KMS-11 (cell line): ENCODE results near the gene UBIAD1.

Experiments used
- H2AFZ ChIP-seq: fragments of 200-600 bp; sonication (generic); 2 replicates; pipeline ENCODE4 v1.6.1; 2016; ENCODE audit warnings: antibody characterized with exemption, mixed run types, low read depth
- H3K27ac ChIP-seq: fragments of 200-600 bp; sonication (generic); 2 replicates; pipeline ENCODE4 v1.6.1; 2016; ENCODE audit warnings: mild to moderate bottlenecking, mixed run types
- H3K27me3 ChIP-seq: fragments of 200-600 bp; sonication (generic); 2 replicates; pipeline ENCODE4 v1.6.1; 2017; ENCODE audit warnings: mild to moderate bottlenecking, low read depth, mixed run types, moderate library complexity; ENCODE audit not compliant: insufficient read depth
- H3K36me3 ChIP-seq: fragments of 200-600 bp; sonication (generic); 2 replicates; pipeline ENCODE4 v1.6.1; 2017; ENCODE audit warnings: mild to moderate bottlenecking, mixed run types; ENCODE audit not compliant: insufficient read depth
- H3K4me1 ChIP-seq: fragments of 200-600 bp; sonication (generic); 2 replicates; pipeline ENCODE4 v1.6.1; 2016; ENCODE audit warnings: mild to moderate bottlenecking, low read depth, mixed run types; ENCODE audit not compliant: poor library complexity, severe bottlenecking
- H3K4me2 ChIP-seq: fragments of 200-600 bp; sonication (generic); 2 replicates; pipeline ENCODE4 v1.7.0; 2016; ENCODE audit warnings: mild to moderate bottlenecking, mixed run types
- H3K4me3 ChIP-seq: fragments of 200-600 bp; sonication (generic); IDR thresholded peaks from 2 replicates; pipeline ENCODE4 v1.6.1; 2017; ENCODE audit warnings: low read depth, low read length, mixed read lengths; ENCODE audit not compliant: insufficient read depth
- H3K79me2 ChIP-seq: fragments of 200-600 bp; sonication (generic); 2 replicates; pipeline ENCODE4 v1.6.1; 2016; ENCODE audit warnings: low read depth, mixed run types; ENCODE audit not compliant: insufficient read depth
- H3K9ac ChIP-seq: fragments of 200-600 bp; sonication (generic); 2 replicates; pipeline ENCODE4 v1.6.1; 2016; ENCODE audit warnings: mild to moderate bottlenecking, mixed run types
- H4K20me1 ChIP-seq: fragments of 200-600 bp; sonication (generic); 2 replicates; pipeline ENCODE4 v1.6.1; 2016; ENCODE audit warnings: mild to moderate bottlenecking, mixed run types; ENCODE audit not compliant: insufficient read depth
- CTCF ChIP-seq: fragments of 200-600 bp; sonication (generic); conservative IDR thresholded peaks from 2 replicates; pipeline ENCODE4 v1.6.1; 2017; ENCODE audit warnings: low read depth, mild to moderate bottlenecking, antibody characterized with exemption, low read length, moderate library complexity, mixed read lengths

UBIAD1 gene

DNA sequence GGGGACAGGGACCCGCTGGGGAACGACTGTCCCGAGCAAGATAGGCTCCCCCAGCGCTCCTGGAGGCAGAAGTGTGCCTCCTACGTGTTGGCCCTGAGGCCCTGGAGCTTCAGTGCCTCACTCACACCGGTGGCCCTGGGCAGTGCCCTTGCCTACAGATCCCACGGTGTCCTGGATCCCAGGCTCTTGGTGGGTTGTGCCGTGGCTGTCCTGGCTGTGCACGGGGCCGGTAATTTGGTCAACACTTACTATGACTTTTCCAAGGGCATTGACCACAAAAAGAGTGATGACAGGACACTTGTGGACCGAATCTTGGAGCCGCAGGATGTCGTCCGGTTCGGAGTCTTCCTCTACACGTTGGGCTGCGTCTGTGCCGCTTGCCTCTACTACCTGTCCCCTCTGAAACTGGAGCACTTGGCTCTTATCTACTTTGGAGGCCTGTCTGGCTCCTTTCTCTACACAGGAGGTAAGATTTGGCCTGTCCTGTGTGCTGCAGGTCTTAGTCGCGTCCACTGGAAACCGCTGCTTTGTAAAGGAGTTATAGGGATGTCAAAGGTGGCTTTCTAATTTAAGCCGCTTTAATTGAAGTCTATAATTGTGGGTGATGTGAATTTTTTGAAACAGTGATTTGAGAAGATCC, 717 bp downstream of the UBIAD1 start:
- peaks cover 35% of the 10 kb centered on the region for H3K79me2 ChIP-seq
- H3K27ac ChIP-seq = peak overlapping the region; percentile 81
- peak overlapping the region; percentile 66 for H3K4me3 ChIP-seq
- H3K36me3 ChIP-seq = no peaks in the 10 kb centered on the region; the same call in 1 of the 2 replicates
- no peaks in the 10 kb centered on the region; the same call in 1 of the 2 replicates for H3K27me3 ChIP-seq
- peak overlapping the region; percentile 94 for H3K4me2 ChIP-seq
- H4K20me1 ChIP-seq = no peaks in the 10 kb centered on the region
- H3K4me1 ChIP-seq = peaks cover 20% of the 10 kb centered on the region
- peak overlapping the region; percentile 94 for H3K9ac ChIP-seq
- H2AFZ ChIP-seq = peak overlapping the region; percentile 56
- TF ChIP-seq CTCF = no peak

DNA sequence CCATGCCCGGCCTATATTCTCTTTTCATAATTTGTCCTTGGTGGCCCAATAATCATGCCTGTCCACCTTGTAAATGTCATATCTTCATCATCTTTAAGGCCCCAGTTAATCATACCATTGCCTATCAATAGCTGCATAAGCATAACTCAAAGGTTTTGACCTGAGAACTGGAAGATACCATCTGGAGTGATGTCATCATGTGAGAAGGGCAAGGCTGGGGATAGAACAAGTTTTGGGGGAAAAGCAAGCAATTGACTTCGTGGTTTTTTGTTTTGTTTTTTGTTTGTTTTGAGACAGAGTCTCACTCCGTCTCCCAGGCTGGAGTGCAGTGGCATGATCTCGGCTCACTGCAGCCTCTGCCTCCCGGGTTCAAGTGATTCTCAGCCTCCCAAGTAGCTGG, 6.2 kb downstream of the UBIAD1 start:
- Histone ChIP-seq H3K4me2 (no peak overlapping the region), H3K36me3 (no peaks in the 10 kb centered on the region; the same call in 1 of the 2 replicates), H4K20me1 (no peaks in the 10 kb centered on the region), H3K79me2 (peaks cover 40% of the 10 kb centered on the region), H2AFZ (no peak overlapping the region), H3K4me3 (no peak overlapping the region), H3K9ac (no peak overlapping the region), H3K27me3 (no peaks in the 10 kb centered on the region), H3K27ac (no peak overlapping the region), H3K4me1 (peaks cover 20% of the 10 kb centered on the region)
- TF ChIP-seq CTCF = no peak

DNA sequence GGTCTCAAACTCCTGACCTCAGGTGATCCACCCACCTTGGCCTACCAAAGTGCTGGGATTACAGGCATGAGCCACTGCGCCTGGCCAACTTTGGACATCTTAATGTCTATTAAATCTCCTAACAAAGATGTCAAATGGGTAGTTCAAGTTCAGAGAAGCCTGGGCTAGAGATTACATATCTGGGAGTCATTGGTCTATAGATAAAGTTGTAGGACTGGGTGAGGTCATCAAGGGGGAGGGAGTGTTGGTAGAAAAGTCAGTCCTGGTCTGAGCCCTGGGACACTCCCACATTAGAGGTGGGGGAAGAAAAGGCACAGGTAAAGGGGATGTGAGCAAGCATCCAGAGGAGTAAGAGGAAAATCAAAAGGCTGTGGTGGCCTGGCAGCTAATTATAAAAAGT, 6.6 kb downstream of the UBIAD1 start:
- Histone ChIP-seq H3K9ac (no peak overlapping the region), H2AFZ (no peak overlapping the region), H3K79me2 (peaks cover 35% of the 10 kb centered on the region), H3K4me2 (no peak overlapping the region), H3K4me3 (no peak overlapping the region), H4K20me1 (no peaks in the 10 kb centered on the region), H3K27ac (no peak overlapping the region), H3K36me3 (no peaks in the 10 kb centered on the region; the same call in 1 of the 2 replicates), H3K4me1 (peaks cover 18% of the 10 kb centered on the region), H3K27me3 (no peaks in the 10 kb centered on the region)
- no peak for TF ChIP-seq CTCF

- no peaks in the 10 kb centered on the region for H4K20me1 ChIP-seq
- no peaks in the 10 kb centered on the region for H3K27me3 ChIP-seq
- TF ChIP-seq CTCF = no peak
- H3K4me2 ChIP-seq = no peak overlapping the region
- no peak overlapping the region for H3K9ac ChIP-seq
- no peak overlapping the region for H2AFZ ChIP-seq
- peaks cover 23% of the 10 kb centered on the region; the same call in 1 of the 2 replicates for H3K79me2 ChIP-seq
- H3K4me1 ChIP-seq = peaks cover 6% of the 10 kb centered on the region
- H3K4me3 ChIP-seq = no peak overlapping the region
- no peaks in the 10 kb centered on the region; the same call in 1 of the 2 replicates for H3K36me3 ChIP-seq
- H3K27ac ChIP-seq = no peak overlapping the region
These were observed 7.8 kb downstream of the UBIAD1 start for GRCh38 chr1:11280719-11281376.
